GM23338 (cell line): Measurements from ENCODE around the gene RAB22A. TPM values are rescaled to one million over a fixed set of nuclear protein-coding genes. Genes with fewer than 3 reads are reported as not detected.

ENCODE experiments used
- ATAC-seq: fragments of 200-7000 bp; cut with Tn5 transposase; 3 replicates; pipeline ENCODE4 v1.9.1; 2020
- DNase-seq: peaks from one replicate; pipeline ENCODE4 v3.0.0-alpha.2; 2015; ENCODE audit warnings: low spot score
- H2AFZ ChIP-seq: fragments of 200-600 bp; sonication (generic); 2 replicates; pipeline ENCODE4 v1.8.0; 2016; ENCODE audit warnings: antibody characterized with exemption, mild to moderate bottlenecking, moderate library complexity
- H3F3A ChIP-seq: fragments of 200-600 bp; sonication (generic); replicated peaks from 2 replicates; pipeline ENCODE4 v1.8.0; 2017; ENCODE audit warnings: antibody characterized with exemption, mixed run types, low read depth
- H3K27ac ChIP-seq: fragments of 200-600 bp; sonication (generic); 2 replicates; pipeline ENCODE4 v1.6.1; 2016; ENCODE audit warnings: low read depth
- H3K27me3 ChIP-seq: fragments of 200-600 bp; sonication (generic); 2 replicates; pipeline ENCODE4 v1.8.0; 2016; ENCODE audit warnings: mild to moderate bottlenecking, mixed run types, moderate library complexity; ENCODE audit not compliant: insufficient read depth
- H3K36me3 ChIP-seq: fragments of 200-600 bp; sonication (generic); 2 replicates; pipeline ENCODE4 v1.8.0; 2016; ENCODE audit warnings: mild to moderate bottlenecking; ENCODE audit not compliant: insufficient read depth
- H3K4me1 ChIP-seq: fragments of 200-600 bp; sonication (generic); 2 replicates; pipeline ENCODE4 v1.8.0; 2016; ENCODE audit warnings: mild to moderate bottlenecking, moderate library complexity; ENCODE audit not compliant: insufficient read depth
- H3K4me2 ChIP-seq: fragments of 200-600 bp; sonication (generic); 2 replicates; pipeline ENCODE4 v1.7.1; 2017; ENCODE audit warnings: mixed run types
- H3K4me3 ChIP-seq: fragments of 200-600 bp; sonication (generic); 2 replicates; pipeline ENCODE4 v1.6.1; 2016; ENCODE audit warnings: mixed run types
- H3K79me2 ChIP-seq: fragments of 200-600 bp; sonication (generic); replicated peaks from 2 replicates; pipeline ENCODE4 v1.8.0; 2017; ENCODE audit warnings: mild to moderate bottlenecking; ENCODE audit not compliant: insufficient read depth
- H3K9me2 ChIP-seq: fragments of 200-600 bp; sonication (generic); 2 replicates; pipeline ENCODE4 v1.8.0; 2017; ENCODE audit not compliant: insufficient read depth
- H4K20me1 ChIP-seq: fragments of 200-600 bp; sonication (generic); replicated peaks from 2 replicates; pipeline ENCODE4 v1.8.0; 2017; ENCODE audit warnings: mild to moderate bottlenecking; ENCODE audit not compliant: insufficient read depth
- H3K27ac Mint-ChIP-seq: 2 replicates; pipeline ENCODE4 v1.8.0; 2020; ENCODE audit warnings: inconsistent platforms, mild to moderate bottlenecking, moderate library complexity, mixed read lengths
- H3K27me3 Mint-ChIP-seq: 3 replicates; pipeline ENCODE4 v1.8.0; 2022; ENCODE audit warnings: low read depth, mild to moderate bottlenecking, moderate library complexity, mixed read lengths, inconsistent platforms; ENCODE audit not compliant: insufficient read depth, poor library complexity
- H3K36me3 Mint-ChIP-seq: 3 replicates; pipeline ENCODE4 v1.8.0; 2021; ENCODE audit warnings: low read depth, mild to moderate bottlenecking, inconsistent platforms, moderate library complexity, mixed read lengths
- H3K4me1 Mint-ChIP-seq: 3 replicates; pipeline ENCODE4 v1.8.0; 2020; ENCODE audit warnings: mild to moderate bottlenecking, inconsistent platforms, mixed read lengths
- H3K4me3 Mint-ChIP-seq: 3 replicates; pipeline ENCODE4 v1.8.0; 2021; ENCODE audit warnings: moderate library complexity, mild to moderate bottlenecking, inconsistent platforms, mixed read lengths
- H3K9me3 Mint-ChIP-seq: 3 replicates; pipeline ENCODE4 v1.8.0; 2020; ENCODE audit warnings: moderate library complexity, mild to moderate bottlenecking, inconsistent platforms, mixed read lengths
- CREB1 ChIP-seq: fragments of 250-450 bp; sonication (Bioruptor Pico); IDR thresholded peaks from 2 replicates; pipeline ENCODE4 v1.5.0; 2020; ENCODE audit warnings: low read depth, mild to moderate bottlenecking, moderate library complexity
- CTCF ChIP-seq, 2 experiments: fragments of 200-600 bp in 1 of 2; sonication (generic) in 1 of 2; conservative IDR thresholded peaks; 2 replicates each; pipeline versions ENCODE4 v1.5.1 to v1.6.1; 2016 to 2017; ENCODE audit warnings: antibody characterized with exemption in 2 of 2, low read depth in 2 of 2, mild to moderate bottlenecking in 2 of 2, moderate library complexity in 1 of 2
- EZH2 ChIP-seq: fragments of 200-600 bp; sonication (generic); IDR thresholded peaks from one replicate; pipeline ENCODE4 v1.8.0; 2017; ENCODE audit warnings: antibody characterized with exemption, mild to moderate bottlenecking, low read depth; ENCODE audit not compliant: unreplicated experiment
- JUNB ChIP-seq: IDR thresholded peaks from one replicate; pipeline ENCODE4 v1.6.1; 2016; ENCODE audit warnings: antibody characterized with exemption; ENCODE audit not compliant: unreplicated experiment
- REST ChIP-seq: IDR thresholded peaks from one replicate; pipeline ENCODE4 v1.6.1; 2018; ENCODE audit warnings: antibody characterized with exemption; ENCODE audit not compliant: unreplicated experiment
- STAT1 ChIP-seq: IDR thresholded peaks from one replicate; pipeline ENCODE4 v1.6.1; 2016; ENCODE audit warnings: antibody characterized with exemption; ENCODE audit not compliant: unreplicated experiment
- ZNF331 ChIP-seq: fragments of 250-450 bp; sonication (Bioruptor Pico); IDR thresholded peaks from 2 replicates; pipeline ENCODE4 v1.5.0; 2020; ENCODE audit warnings: low read depth, mild to moderate bottlenecking, moderate library complexity
- ZNF462 ChIP-seq: fragments of 250-450 bp; sonication (Bioruptor Pico); IDR thresholded peaks from 2 replicates; pipeline ENCODE4 v1.5.0; 2020; ENCODE audit warnings: mild to moderate bottlenecking, moderate library complexity
- polyA plus RNA-seq: library from polyadenylated mRNA; unstranded; fragments of >200 nt; fragmentation: Nextera tagmentation; extraction: Ambion mirVana; gene quantifications from 2 replicates; pipeline ENCODE4 v1.2.1, GENCODE V29; 2016
- total RNA-seq: library from RNA; depleted of rRNA; stranded (reverse); fragments of >200 nt; shearing (Covaris generic); gene quantifications from 2 replicates; pipeline ENCODE4 v1.2.3, GENCODE V29; 2014

RAB22A gene
- total and polyA plus RNA-seq, 2 experiments from 2014 or later = 3.3 to 6.8 TPM

GRCh38 chr20:58381627-58382026, 72.1 kb downstream of the RAB22A start (continued):
- TF ChIP-seq ZNF462 (CRISPR knock-in tag) = no peak
- TF ChIP-seq CREB1 (CRISPR knock-in tag) = no peak
- TF ChIP-seq STAT1 = no peak
- no peak for TF ChIP-seq REST

- Histone ChIP-seq H2AFZ (no peak overlapping the region), H3K9me2 (0 out of 2 replicates have a peak, but pooled peaks cover 2% of the 10 kb centered on the region), H3K36me3 (no peaks in the 10 kb centered on the region), H3K4me1 (peaks cover 4% of the 10 kb centered on the region; the same call in 1 of the 2 replicates), H3K27me3 (no peaks in the 10 kb centered on the region), H3F3A (0 out of 2 replicates have a peak, but pooled peaks cover 2% of the 10 kb centered on the region), H4K20me1 (no peaks in the 10 kb centered on the region), H3K27ac (no peak overlapping the region), H3K79me2 (no peaks in the 10 kb centered on the region), H3K4me2 (no peak overlapping the region), H3K4me3 (no peak overlapping the region)
- H3K27me3 Mint-ChIP-seq = peaks cover 4% of the 10 kb centered on the region
- peaks cover 15% of the 10 kb centered on the region for H3K36me3 Mint-ChIP-seq
- peaks cover 27% of the 10 kb centered on the region for H3K9me3 Mint-ChIP-seq
- DNase-seq (no peak), ATAC-seq (no peak)
- no peak for TF ChIP-seq JUNB
- peak; percentile 82 for TF ChIP-seq ZNF331 (CRISPR knock-in tag)
- no peak for TF ChIP-seq CTCF (conservative IDR thresholded peaks at IDR 0.05; ENCODE audit: low read depth in 2 of 2)
- no peak for TF ChIP-seq CREB1 (CRISPR knock-in tag)
- no peak for TF ChIP-seq EZH2
- peaks cover 12% of the 10 kb centered on the region; the same call in 2 of the 3 replicates for H3K4me1 Mint-ChIP-seq
- no peak overlapping the region for H3K27ac Mint-ChIP-seq
- H3K4me3 Mint-ChIP-seq = no peak overlapping the region
Measured at GRCh38 chr20:58382096-58382495, 72.6 kb downstream of the RAB22A start.
